GM12878 (cell line): ENCODE data around the gene NPL. TPM values are rescaled to one million over a fixed set of nuclear protein-coding genes. Genes with fewer than 3 reads are reported as not detected.

Source experiments
- ATAC-seq: fragments of 200-7000 bp; cut with Tn5 transposase; 3 replicates; pipeline ENCODE4 v1.9.1; 2020; ENCODE audit warnings: mild to moderate bottlenecking, moderate library complexity
- BruUV-seq: library from RNA; stranded (reverse); fragments of 400-500 nt; replicated peaks from 2 replicates; lab custom pipeline; 2021; lab: Mats Ljungman, UMichigan
- CTCF ChIA-PET: fragments of 300-600 bp; sonication (Branson Sonifier 250); formaldehyde crosslinking; extraction: SDS; loops from one replicate; lab custom pipeline; 2021; ENCODE audit warnings: inconsistent platforms; lab: Yijun Ruan, JAX
- POLR2A ChIA-PET: fragments of 350-600 bp; formaldehyde crosslinking; extraction: SDS; loops from one replicate; lab custom pipeline; 2021; ENCODE audit warnings: inconsistent platforms; lab: Charles Lee
- RAD21 ChIA-PET: fragments of 300-600 bp; sonication (Branson Sonifier 250); formaldehyde crosslinking; loops from one replicate; lab custom pipeline; 2023; ENCODE audit warnings: antibody characterized with exemption; ENCODE audit not compliant: unreplicated experiment; lab: Charles Lee
- SMC1A ChIA-PET: fragments of 300-600 bp; sonication (Branson Sonifier 250); formaldehyde crosslinking; loops from one replicate; lab custom pipeline; 2023; ENCODE audit not compliant: unreplicated experiment, uncharacterized antibody; lab: Charles Lee
- DNase-seq: peaks from one replicate; pipeline ENCODE4 v3.0.0-alpha.2; 2011; ENCODE audit warnings: low read depth, low spot score
- FAIRE-seq: peaks from 3 replicates; lab custom pipeline; 2011; peaks lifted over from hg19 to GRCh38; lab: Jason Lieb, UNC
- H2AFZ ChIP-seq: 2 replicates; pipeline ENCODE4 v1.6.0; 2011; ENCODE audit warnings: low read depth, low read length, control low read depth; ENCODE audit not compliant: control insufficient read depth
- H3K27ac ChIP-seq: 2 replicates; pipeline ENCODE4 v1.5.1; 2011; ENCODE audit warnings: control low read depth; ENCODE audit not compliant: control insufficient read depth, insufficient read depth
- H3K27me3 ChIP-seq, 2 experiments: replicated peaks in 1 of 2; 2 replicates each; pipeline versions ENCODE4 v1.6.0 to v1.6.1; 2011; ENCODE audit warnings: low read length in 1 of 2; ENCODE audit not compliant: control insufficient read depth in 2 of 2, insufficient read depth in 2 of 2
- H3K36me3 ChIP-seq, 2 experiments: 2 replicates each; pipeline ENCODE4 v1.5.1; 2011; ENCODE audit warnings: low read length in 1 of 2; ENCODE audit not compliant: control insufficient read depth in 2 of 2, insufficient read depth in 2 of 2
- H3K4me1 ChIP-seq: 2 replicates; pipeline ENCODE4 v1.6.1; 2011; ENCODE audit warnings: mild to moderate bottlenecking, low read length, moderate library complexity, mixed read lengths; ENCODE audit not compliant: control insufficient read depth, insufficient read depth
- H3K4me2 ChIP-seq: 2 replicates; pipeline ENCODE4 v1.6.0; 2011; ENCODE audit warnings: control low read depth; ENCODE audit not compliant: control insufficient read depth, insufficient read depth
- H3K4me3 ChIP-seq: fragments of 200-600 bp; sonication (generic); 2 replicates; pipeline ENCODE4 v1.5.1; 2016
- H3K79me2 ChIP-seq: 2 replicates; pipeline ENCODE4 v1.6.0; 2011; ENCODE audit warnings: low read length; ENCODE audit not compliant: control insufficient read depth, insufficient read depth
- H3K9ac ChIP-seq: 2 replicates; pipeline ENCODE4 v1.8.0; 2011; ENCODE audit warnings: low read length, control low read depth, mixed read lengths; ENCODE audit not compliant: control insufficient read depth, insufficient read depth
- H3K9me3 ChIP-seq: replicated peaks from 3 replicates; pipeline ENCODE4 v1.5.1; 2011; ENCODE audit warnings: mild to moderate bottlenecking, low read length; ENCODE audit not compliant: control insufficient read depth, insufficient read depth
- H4K20me1 ChIP-seq: 2 replicates; pipeline ENCODE4 v1.6.0; 2011; ENCODE audit not compliant: control insufficient read depth, insufficient read depth
- BCL11A ChIP-seq: IDR thresholded peaks from 2 replicates; pipeline ENCODE4 v1.6.1; 2011; ENCODE audit warnings: low read depth, low read length
- CTCF ChIP-seq, 3 experiments: IDR thresholded peaks in 2 of 3; conservative IDR thresholded peaks in 1 of 3; 2 replicates each; pipeline ENCODE4 v1.5.1; 2011; ENCODE audit warnings: low read depth in 3 of 3, low read length in 3 of 3, mild to moderate bottlenecking in 3 of 3, control low read depth in 2 of 3, moderate library complexity in 2 of 3, inconsistent platforms in 1 of 3, mixed read lengths in 1 of 3; ENCODE audit not compliant: control insufficient read depth in 2 of 3, insufficient read depth in 1 of 3; ENCODE audit errors: extremely low read depth in 1 of 3
- HDGF ChIP-seq: fragments of 450-650 bp; IDR thresholded peaks from 2 replicates; pipeline ENCODE4 v1.6.1; 2016; ENCODE audit warnings: antibody characterized with exemption
- RAD21 ChIP-seq: IDR thresholded peaks from 2 replicates; pipeline ENCODE4 v1.6.1; 2011; ENCODE audit warnings: mild to moderate bottlenecking, low read depth, low read length, moderate library complexity; ENCODE audit not compliant: insufficient read depth
- SMC3 ChIP-seq: IDR thresholded peaks from 2 replicates; pipeline ENCODE4 v1.6.1; 2011; ENCODE audit warnings: low read length, improper control_type of control experiment, borderline replicate concordance
- WGBS: methylation state at CpG from one replicate; pipeline ENCODE4 v1.1.6; 2016; ENCODE audit warnings: low lambda C conversion rate; ENCODE audit not compliant: insufficient replicate concordance, insufficient coverage; ENCODE audit errors: missing lambda C conversion rate; 5-methylcytosine and 5-hydroxymethylcytosine counted together
- in situ Hi-C: fragments of 300-500 bp; cut with MboI; formaldehyde crosslinking; loops from 9 replicates; pipeline ENCODE4 v1.14.3; 2018; ENCODE audit warnings: mixed read lengths
- intact Hi-C: fragments of 100-400 bp; cut with micrococcal nuclease; formaldehyde crosslinking; loops from one replicate; pipeline ENCODE4 v1.14.2; 2022; ENCODE audit not compliant: unreplicated experiment
- polyA plus RNA-seq, 11 experiments: library from polyadenylated mRNA; depleted of rRNA in 4 of 11; unstranded in 6 of 11; stranded (reverse) in 5 of 11; fragments of >200 nt; fragmentation: Nextera tagmentation in 4 of 11; fragmentation: Illumina TruSeq in 1 of 11; extraction: Ambion mirVana in 4 of 11; extraction: Trizol in 1 of 11; gene quantifications; 1 replicate in 1 of 11; 2 replicates in 10 of 11; pipeline versions ENCODE4 v1.2.1 to v1.2.3, GENCODE V29; 2011 to 2016; ENCODE audit warnings: inconsistent platforms in 2 of 11, missing spikeins in 2 of 11, low read depth in 1 of 11
- total RNA-seq, 4 experiments: library from RNA; depleted of rRNA in 3 of 4; stranded (reverse); fragments of >200 nt in 3 of 4; fragmentation: Illumina TruSeq in 1 of 4; extraction: Trizol in 1 of 4; gene quantifications; 2 replicates each; pipeline versions ENCODE4 v1.2.1 to v1.2.3, GENCODE V29; 2013 to 2021

NPL gene
- total and polyA plus RNA-seq, 10 of the 15 experiments (the other 5 are each of a cell fraction or from before 2014, with no cell fraction given), result 5.3 to 19.2 (median 10.0) TPM

- ChIA-PET RAD21 (interaction anchor here (0.8 to 9.9 kb wide), 27 partner anchors 14 to 701 kb away, joined by 3 to 946 read pairs (median 11); partner anchors contain the start of genes RGS16, RGSL1 and RNASEL), CTCF (interaction anchor here (0.6 to 18.8 kb wide), 47 partner anchors 8 to 639 kb away, joined by 3 to 1888 read pairs (median 7); partner anchors contain the start of genes RGS16, RGSL1 and RNASEL), SMC1A (interaction anchor here (0.6 to 15.3 kb wide), 43 partner anchors 10 to 863 kb away, joined by 3 to 1145 read pairs (median 5); partner anchors contain the start of genes RGS16, RGS8, RGSL1 and RNASEL), POLR2A (interaction anchor here (0.6 to 2.6 kb wide), 12 partner anchors 71 to 199 kb away, joined by 3 to 34 read pairs (median 3); partner anchors contain the start of genes RGS16 and RNASEL)
- no peak for TF ChIP-seq HDGF
- peak; percentile 47 for TF ChIP-seq RAD21
- TF ChIP-seq SMC3, result peak; percentile 32; the same call in 1 of the 2 replicates
- no peak for TF ChIP-seq BCL11A
- TF ChIP-seq CTCF (IDR thresholded peaks at IDR 0.05 in 2 of 3, conservative IDR thresholded peaks at IDR 0.05 in 1 of 3; ENCODE audit: control insufficient read depth in 2 of 3, extremely low read depth in 1 of 3, insufficient read depth in 1 of 3, low read depth in 3 of 3, low read length in 3 of 3), result peak; percentile 33 to 48 (median 34); a peak in 4 of 6 replicates
- DNase-seq (no peak), FAIRE-seq (no peak), ATAC-seq (peak; percentile 63)
- intact Hi-C loops (loop anchor here (5.0 kb wide), 4 partner anchors 106 to 696 kb away; no protein-coding TSS in a partner anchor), in situ Hi-C loops (loop anchor here (10.0 kb wide), 1 partner anchor 638 kb away; no protein-coding TSS in a partner anchor)
- WGBS, result 44% methylated on average over 2 of the region's 2 CpGs
- H3K4me3 ChIP-seq, result no peak overlapping the region
- no peak overlapping the region for H3K9ac ChIP-seq
- H3K9me3 ChIP-seq, result no peaks in the 10 kb centered on the region
- H2AFZ ChIP-seq, result no peak overlapping the region
- H3K27ac ChIP-seq, result no peak overlapping the region
- peaks cover 5% of the 10 kb centered on the region; the same call in 1 of the 2 replicates for H3K4me1 ChIP-seq
- H3K36me3 ChIP-seq, result no peaks in the 10 kb centered on the region
- H4K20me1 ChIP-seq, result no peaks in the 10 kb centered on the region
- H3K79me2 ChIP-seq, result no peaks in the 10 kb centered on the region
- H3K4me2 ChIP-seq, result no peak overlapping the region
- no peaks in the 10 kb centered on the region for H3K27me3 ChIP-seq
- no TSS peak for BruUV-seq
Measured at GRCh38 chr1:182783068-182783467, 6.5 kb upstream of the NPL start.
